Tibial artery (tissue), 4 donors: ENCODE measurements around the gene HSPB9.

ENCODE experiments used
- DNase-seq, 2 donors: peaks; one replicate each; pipeline ENCODE4 v3.0.0-alpha.2; 2019
- H3K27ac ChIP-seq, 2 donors: fragments of 200-600 bp; sonication (generic) in 1 of 2; 1 replicate in 1 of 2; 2 replicates in 1 of 2; pipeline ENCODE4 v1.5.1; 2018 to 2019; ENCODE audit warnings: mild to moderate bottlenecking in 1 of 2
- H3K27me3 ChIP-seq, 2 donors: fragments of 200-600 bp; sonication (generic) in 1 of 2; one replicate each; pipeline versions ENCODE4 v1.5.1 to v1.6.0; 2016 to 2019
- H3K36me3 ChIP-seq, 3 donors: fragments of 200-600 bp; sonication (generic) in 2 of 3; one replicate each; pipeline ENCODE4 v1.5.1; 2016 to 2019; ENCODE audit warnings: mild to moderate bottlenecking in 2 of 3
- H3K4me1 ChIP-seq, 4 donors: fragments of 200-600 bp; sonication (generic) in 2 of 4; 1 replicate in 3 of 4; 2 replicates in 1 of 4; pipeline ENCODE4 v1.5.1; 2016 to 2019
- H3K4me3 ChIP-seq, 2 donors: fragments of 200-600 bp; sonication (generic) in 1 of 2; 1 replicate in 1 of 2; 2 replicates in 1 of 2; pipeline ENCODE4 v1.5.1; 2018 to 2019; ENCODE audit warnings: mild to moderate bottlenecking in 2 of 2
- H3K9me3 ChIP-seq, 3 donors: fragments of 200-600 bp; sonication (generic) in 1 of 3; one replicate each; pipeline ENCODE4 v1.5.1; 2016 to 2019
- CTCF ChIP-seq, 2 experiments: fragments of 200-600 bp in 1 of 2; fragments of 450-650 bp in 1 of 2; IDR thresholded peaks; one replicate each; pipeline ENCODE4 v1.5.1; 2017 to 2019; ENCODE audit warnings: antibody characterized with exemption in 2 of 2, mild to moderate bottlenecking in 1 of 2, moderate library complexity in 1 of 2
- intact Hi-C: fragments of 100-400 bp; cut with DNase I; formaldehyde crosslinking; loops from one replicate; pipeline ENCODE4 v1.15.0; 2023; ENCODE audit warnings: low total_unique reads

The HSPB9 gene

GRCh38 chr17:42097691-42098631 lies 24.6 kb upstream of the HSPB9 start, which contains the start of gene ZNF385C:
Gene ZNF385C, minus strand, starts transcription at chr17:42098473. Its CDS starts 35,417 bp downstream, at chr17:42063056.
- peaks cover 0 to 8% (median 0%) of the 10 kb centered on the region in 3 donors for H3K36me3 ChIP-seq
- peaks cover 0 to 44% of the 10 kb centered on the region in 2 donors for H3K27me3 ChIP-seq
- DNase-seq, result no peak
- H3K27ac ChIP-seq, result no peak within 1 kb of the TSS
- peaks cover 0 to 13% (median 6%) of the 10 kb centered on the region in 4 donors for H3K4me1 ChIP-seq
- H3K4me3 ChIP-seq, result no peak within 1 kb of the TSS
- intact Hi-C loops, result no loop called here
- H3K9me3 ChIP-seq, result no peaks in the 10 kb centered on the region
- TF ChIP-seq CTCF (IDR thresholded peaks at IDR 0.05), result no peak

GRCh38 chr17:42098730-42099399 lies 23.7 kb upstream of the HSPB9 start:
- Histone ChIP-seq H3K4me1 (peaks cover 0 to 13% (median 6%) of the 10 kb centered on the region in 4 donors), H3K27ac (no peak overlapping the region), H3K36me3 (peaks cover 0 to 15% (median 0%) of the 10 kb centered on the region in 3 donors), H3K27me3 (peaks cover 0 to 44% of the 10 kb centered on the region in 2 donors), H3K4me3 (no peak overlapping the region), H3K9me3 (no peaks in the 10 kb centered on the region)
- DNase-seq, result no peak
- intact Hi-C loops, result no loop called here
- TF ChIP-seq CTCF (IDR thresholded peaks at IDR 0.05), result no peak

GRCh38 chr17:42101513-42102292 lies 20.9 kb upstream of the HSPB9 start:
- Histone ChIP-seq H3K27me3 (peaks cover 0 to 21% of the 10 kb centered on the region in 2 donors), H3K4me3 (no peak overlapping the region), H3K27ac (no peak overlapping the region), H3K36me3 (peaks cover 0 to 41% (median 11%) of the 10 kb centered on the region in 3 donors), H3K4me1 (peaks cover 0 to 13% (median 6%) of the 10 kb centered on the region in 4 donors), H3K9me3 (no peaks in the 10 kb centered on the region)
- peak; percentile 66 to 73 for TF ChIP-seq CTCF (IDR thresholded peaks at IDR 0.05)
- intact Hi-C loops, result loop anchor here (5.0 kb wide), 1 partner anchor 34 kb away; no protein-coding TSS in a partner anchor
- peak; percentile 67 to 82 for DNase-seq

- Histone ChIP-seq H3K27me3 (peaks cover 0 to 4% of the 10 kb centered on the region in 2 donors), H3K36me3 (peaks cover 2 to 52% (median 11%) of the 10 kb centered on the region in 3 donors), H3K4me3 (no peak overlapping the region), H3K27ac (no peak overlapping the region), H3K4me1 (peaks cover 0 to 7% (median 2%) of the 10 kb centered on the region in 4 donors), H3K9me3 (no peaks in the 10 kb centered on the region)
- intact Hi-C loops, result loop anchor here (5.0 kb wide), 1 partner anchor 36 kb away; no protein-coding TSS in a partner anchor
- no peak for DNase-seq
- TF ChIP-seq CTCF (IDR thresholded peaks at IDR 0.05), result no peak
Measured at GRCh38 chr17:42103221-42103954, 19.2 kb upstream of the HSPB9 start.
